Renal pelvis (tissue), 4 donors: Measurements from ENCODE around the gene CACNA1C. TPM values are rescaled to one million over a fixed set of nuclear protein-coding genes. Genes with fewer than 3 reads are reported as not detected.
A peak's percentile ranks its signal among the peaks of the same experiment; 100 is the strongest.

ENCODE experiments used
- DNase-seq: peaks from one replicate; pipeline ENCODE4 v3.0.0-alpha.2; 2013
- polyA plus RNA-seq, 3 donors: library from polyadenylated mRNA; unstranded; fragments of 120-200 nt; gene quantifications; one replicate each; pipeline ENCODE4 v1.2.1, GENCODE V29; 2013; ENCODE audit not compliant: insufficient read length in 3 of 3

Gene CACNA1C
- polyA plus RNA-seq, 3 donors, result 7.1 to 12.2 (median 10.0) TPM

DNA sequence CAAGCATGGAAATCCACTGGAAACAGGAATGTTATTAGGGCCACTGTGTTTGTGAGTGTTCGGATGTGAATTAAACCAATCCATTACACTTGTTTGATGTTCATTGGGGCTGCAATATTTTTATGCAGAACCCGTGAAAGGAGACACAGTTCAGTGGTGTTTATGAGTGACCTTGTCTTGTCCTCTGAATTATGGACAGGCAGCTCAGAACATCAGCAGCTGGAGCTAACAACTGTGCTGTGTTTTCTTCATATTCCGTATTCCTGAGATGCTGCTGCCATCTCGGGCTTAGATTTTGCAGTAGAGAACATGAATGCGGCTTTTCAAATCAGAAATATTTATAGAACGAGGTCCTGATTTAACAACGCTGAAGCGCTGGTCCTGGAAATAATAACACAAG is 20.3 kb upstream of the CACNA1C start:
- no peak for DNase-seq

DNA sequence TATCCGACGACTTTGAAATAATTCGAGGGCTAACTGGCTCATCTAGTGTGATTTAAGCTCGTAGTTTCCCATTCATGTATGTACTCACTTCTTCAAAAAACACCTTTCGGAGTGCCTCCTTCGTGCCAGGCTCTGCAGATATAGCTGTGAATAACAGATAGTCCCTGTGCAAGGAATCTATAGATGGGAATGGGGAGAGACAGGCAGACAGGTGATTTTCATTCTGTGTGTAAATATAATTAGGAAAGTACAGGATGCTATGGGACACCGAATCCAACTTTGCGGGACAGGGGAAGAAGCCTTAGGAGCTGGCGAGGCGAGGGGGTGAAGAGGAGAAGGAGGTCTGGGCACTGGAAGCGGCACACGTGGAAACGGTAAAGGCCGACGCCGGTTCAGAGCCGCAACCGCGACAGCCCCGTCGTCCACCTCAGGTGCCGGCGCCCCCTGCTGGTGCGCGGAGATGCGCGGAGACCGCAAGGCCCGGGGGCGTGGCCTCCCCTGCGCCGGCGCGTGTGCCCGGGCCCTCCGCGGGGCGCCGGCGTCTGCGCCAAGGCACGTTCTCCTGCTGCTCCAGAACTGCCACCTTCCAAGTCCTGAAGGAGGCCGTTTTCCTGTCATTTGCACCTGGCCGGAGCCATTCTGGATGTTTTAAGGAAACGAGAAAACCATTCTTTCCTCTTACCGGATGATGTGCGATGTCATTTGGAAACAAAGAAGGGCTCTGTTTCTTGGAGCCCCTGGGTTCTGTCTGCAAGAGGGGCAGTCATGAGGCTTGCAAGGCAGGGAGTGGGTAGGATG is 18.0 kb upstream of the CACNA1C start:
- peak; percentile 85 for DNase-seq

DNA sequence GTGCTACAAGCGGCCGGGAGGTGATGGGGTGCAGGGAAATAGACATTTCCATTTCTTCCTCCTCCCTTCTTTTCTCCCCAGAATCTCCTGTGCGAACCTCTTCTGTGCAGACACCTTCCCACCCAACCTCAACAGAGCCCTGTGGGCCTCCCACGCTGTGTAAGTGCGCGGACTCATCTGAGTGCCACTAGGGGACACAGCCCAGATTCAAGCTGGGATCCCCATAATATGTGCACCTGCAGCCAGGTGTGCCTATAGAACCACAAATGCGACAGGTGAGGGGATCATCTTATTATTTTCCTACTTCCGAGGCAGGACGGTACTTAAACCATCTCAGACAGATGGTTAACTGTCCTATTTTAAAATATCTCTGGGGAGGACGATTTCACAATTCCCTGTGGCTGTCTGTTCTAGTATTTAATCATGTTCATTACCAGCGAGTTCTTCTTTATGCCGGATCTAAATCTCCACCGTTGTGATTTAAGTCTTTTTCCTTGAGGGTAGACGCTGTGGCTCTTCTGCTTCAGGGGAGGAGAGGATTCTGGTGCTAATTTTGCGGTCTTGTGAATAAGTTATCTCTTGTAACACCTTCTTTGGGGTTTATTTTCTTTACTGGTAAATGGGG is 17.2 kb upstream of the CACNA1C start:
- DNase-seq, result no peak

DNA sequence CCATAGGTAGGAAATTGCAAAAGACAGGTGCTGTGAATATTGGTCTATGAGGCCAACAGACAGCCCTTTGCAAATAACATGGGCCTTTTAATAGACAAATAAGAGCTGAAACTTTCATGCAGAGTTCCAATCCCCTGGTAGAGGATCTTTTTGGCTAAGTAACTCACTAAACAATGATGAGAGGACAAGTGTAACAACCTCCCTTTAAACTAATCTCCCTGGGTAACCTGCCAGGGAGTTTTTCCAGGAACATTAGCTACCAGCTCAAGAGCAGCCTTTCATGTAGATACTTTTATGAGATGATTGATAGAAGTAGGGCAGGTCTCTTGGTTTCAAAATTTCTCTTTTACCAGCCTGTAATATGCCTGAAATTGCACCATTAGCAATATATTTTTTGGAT is 13.8 kb upstream of the CACNA1C start:
- no peak for DNase-seq

DNA sequence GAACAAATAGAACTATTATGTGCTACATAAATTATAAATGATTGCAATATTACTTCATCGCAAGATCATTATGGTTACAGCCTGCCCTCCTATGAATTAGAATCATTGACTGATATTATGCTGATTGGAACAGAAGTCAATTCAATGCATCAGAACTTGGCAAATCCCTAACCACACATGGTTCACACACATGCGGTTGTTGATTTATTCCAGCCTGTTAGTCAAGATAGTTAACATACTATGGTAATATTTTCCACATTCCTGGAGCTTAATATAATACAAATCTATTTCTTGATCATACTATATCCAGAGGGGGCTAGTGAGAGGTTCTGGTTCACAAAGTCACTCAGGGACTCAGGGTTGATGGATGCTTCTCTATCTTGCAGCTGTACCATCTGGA is 9.7 kb upstream of the CACNA1C start:
- no peak for DNase-seq

DNA sequence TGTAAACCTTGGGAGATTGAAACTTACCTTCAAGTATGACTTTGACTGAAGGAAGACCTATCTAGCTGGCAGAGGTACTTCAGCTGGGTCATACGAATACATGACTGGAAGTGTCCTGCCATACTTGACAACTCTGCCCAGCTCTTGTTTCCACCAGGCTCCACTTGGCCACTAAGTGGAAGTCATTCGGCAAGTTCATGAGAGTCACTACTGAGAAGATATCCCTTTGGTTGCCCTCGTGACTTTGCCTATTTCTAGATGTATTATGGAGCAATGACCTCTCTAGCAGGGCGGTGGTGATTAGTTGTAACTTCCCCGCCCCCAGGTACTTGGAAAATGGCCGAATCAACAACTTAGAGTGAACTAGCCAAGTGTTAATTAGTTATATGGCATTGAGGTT is 8.6 kb upstream of the CACNA1C start:
- no peak for DNase-seq

DNA sequence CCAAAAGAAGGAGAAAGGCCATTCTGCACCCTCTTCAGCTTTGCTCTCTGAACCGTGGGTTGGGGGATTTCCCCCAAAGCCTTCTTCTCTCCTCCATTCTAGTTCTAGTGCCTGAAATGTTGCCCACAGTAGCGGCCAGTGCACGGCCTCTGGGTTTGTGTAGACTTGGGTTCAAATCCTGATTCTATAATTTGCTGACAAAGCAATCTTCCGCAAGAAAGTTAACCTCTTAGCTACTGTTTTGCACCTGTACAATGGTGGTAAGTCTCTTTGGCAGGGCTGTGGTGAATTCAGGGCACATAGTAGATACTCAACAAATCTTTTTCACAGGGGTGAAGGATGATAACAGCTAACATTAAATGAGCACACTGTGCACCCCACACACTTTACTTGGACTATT is 5.8 kb upstream of the CACNA1C start:
- DNase-seq, result no peak

DNA sequence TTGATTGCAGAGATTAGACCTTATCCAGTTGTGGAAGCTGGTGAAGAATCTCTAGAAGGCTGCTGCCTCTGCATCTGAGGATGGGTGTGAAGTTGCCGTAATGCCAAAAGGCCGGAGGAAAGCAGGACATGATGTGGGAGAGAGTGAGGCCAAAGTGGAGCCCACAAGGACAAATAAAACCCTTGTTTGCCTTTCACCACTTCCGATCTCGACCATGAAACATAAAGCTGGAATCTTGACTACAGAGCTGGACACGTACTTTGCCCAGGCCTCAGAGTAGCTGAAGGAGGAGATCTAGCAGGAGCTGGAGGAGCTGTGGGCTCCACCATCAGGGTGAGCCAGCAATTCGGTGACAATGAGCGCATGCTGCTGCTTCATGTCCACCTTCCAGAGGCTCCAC is 5.0 kb upstream of the CACNA1C start:
- DNase-seq, result no peak

DNA sequence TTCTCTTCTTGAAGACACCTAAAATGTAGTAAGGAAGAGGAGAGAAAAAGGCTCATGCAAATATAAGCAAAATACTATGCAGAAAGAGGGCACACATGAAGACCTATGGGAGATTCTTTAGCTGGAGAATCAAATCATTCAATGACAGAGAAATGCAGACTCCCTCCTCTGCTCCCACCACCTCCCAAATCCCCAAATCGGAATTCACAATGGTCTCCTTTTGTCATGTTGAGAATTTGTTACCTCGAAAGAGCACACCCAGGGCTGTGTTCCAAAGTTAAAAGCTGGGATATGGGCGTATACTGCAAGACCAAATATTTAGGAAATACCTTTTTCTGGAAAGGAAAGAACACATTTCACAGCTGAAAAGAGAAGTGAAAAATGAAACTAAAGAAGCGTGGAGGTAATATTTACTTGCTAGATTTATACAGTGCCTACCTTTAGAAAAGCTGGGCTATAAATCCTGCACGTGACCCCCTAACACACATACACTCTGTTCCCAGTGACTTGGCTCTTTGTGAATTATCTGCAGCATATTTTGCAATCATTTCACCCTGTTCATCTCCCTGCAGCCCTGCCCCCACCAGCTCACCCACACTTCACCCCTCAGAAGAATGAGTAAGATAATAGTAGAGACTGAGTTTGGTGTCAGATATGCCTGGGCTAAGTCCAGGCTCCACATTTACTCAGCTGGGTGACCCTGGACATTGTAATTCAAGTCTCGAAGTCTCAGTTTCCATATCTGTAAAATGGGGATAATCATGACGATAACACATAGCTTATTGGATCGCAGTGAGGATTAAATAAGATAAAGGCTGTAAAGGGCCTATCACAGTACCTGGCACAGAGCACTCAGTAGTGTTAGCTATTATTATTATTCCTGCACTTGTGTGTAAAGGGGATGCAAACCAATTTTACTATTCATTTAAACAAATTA is 2.9 kb upstream of the CACNA1C start:
- no peak for DNase-seq

DNA sequence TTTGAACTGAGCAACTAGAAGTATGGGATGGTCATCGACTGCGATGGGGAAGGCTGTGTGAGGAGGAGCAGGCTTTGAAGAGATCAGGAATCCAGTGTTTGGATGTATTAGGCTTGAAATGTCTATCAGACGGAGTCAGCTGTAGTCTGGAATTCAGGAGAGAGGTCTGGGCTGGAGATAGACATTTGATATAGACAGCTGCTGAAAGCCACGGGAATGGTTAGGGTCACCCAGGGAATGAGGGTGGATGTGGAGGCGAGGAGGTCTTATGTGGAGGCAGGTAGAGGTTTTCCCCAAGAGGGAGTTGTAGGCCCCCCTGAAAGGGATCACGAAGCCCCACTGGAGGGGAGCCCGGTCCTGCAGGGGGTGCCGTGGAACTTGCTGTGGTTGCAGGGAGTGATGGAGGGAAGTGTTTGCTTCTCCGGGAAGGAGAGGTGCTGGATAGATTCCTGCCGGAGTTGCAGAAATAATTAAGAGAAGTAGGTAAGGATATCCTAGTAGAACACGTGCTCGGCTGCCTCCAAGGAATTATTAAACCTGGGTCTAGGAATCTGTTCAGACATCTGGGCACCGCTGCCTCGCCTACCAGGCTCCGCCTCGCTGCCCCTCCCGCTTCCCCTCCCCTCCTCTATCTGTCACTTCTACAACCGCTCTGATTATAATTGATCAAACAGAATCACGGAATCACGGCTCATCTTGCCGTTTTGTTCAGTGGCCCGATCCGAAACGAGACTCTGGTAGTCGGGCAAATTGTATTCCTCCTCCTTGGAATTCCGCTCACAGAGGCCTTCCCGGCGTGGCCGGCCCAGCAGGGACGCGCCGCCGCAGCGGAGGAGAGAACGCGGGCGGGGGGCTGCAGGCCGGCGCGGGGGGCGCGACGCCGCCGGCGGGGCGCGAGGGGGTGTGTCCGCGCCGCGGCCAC is 826 bp upstream of the CACNA1C start:
- DNase-seq, result no peak

DNA sequence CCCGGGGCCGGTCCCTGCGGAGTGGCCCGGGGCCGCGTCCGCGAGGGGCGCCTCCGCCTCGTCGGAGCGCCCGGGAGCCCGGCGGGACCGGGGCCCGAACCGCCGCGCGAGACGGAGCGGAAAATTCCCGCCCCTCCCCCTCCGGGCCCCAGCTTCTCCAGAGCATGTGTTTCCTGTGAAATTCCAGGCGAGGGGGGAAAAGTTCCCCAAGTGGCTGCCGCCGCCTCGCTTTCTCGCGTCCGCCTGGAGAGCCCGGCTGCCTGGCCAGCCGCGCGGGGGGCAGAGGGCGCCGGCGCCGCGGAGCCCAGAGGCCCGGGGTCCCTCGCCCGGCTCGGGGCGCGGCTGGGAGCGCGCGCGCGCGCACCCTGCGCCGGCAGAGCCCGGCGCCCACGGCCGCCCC is 904 bp downstream of the CACNA1C start:
- no peak for DNase-seq

DNA sequence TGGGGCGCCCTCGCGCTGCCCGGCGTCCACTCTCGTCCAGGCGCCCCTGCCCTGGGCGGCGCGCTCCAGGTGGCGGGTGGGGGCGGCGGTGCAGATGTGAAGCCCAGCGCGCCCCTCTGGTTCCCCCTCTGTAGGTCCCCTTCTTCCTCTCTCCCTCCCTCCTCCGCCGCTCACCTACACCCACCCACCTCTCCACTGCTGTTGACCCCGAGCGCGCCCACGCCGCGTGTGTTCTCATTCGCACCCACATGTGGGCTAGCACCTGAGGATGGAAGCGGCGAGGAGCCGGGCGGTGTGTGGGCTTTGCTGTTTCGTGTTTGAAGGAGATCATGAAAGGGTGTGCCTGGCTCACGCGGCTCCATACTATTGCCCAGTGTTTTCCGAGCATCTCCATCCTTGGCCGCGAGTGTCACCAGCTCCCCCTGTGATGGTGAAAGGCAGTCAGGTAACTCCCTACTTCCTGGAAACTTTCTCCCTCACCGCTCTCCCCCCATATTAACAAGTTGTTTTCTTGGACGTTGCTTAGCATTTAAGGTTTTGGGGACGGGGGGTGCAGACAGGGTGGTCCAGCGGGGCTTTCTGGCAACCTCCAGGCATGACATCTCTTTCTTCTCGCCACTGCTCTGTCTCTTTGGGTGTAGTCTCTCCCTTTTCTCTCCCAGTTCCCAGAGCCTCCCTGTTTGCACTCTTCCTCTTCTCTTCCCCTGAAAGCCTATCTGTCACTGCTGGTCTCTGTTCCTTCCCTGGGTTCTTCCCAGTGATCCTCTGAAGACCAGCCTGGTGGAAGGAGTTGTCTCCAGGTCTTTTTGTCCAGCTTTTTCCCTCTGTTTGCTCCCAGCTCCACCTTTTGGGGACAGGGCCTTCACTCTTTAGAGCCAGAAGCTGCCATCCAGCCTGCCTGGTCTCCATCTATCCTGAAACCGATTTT is 1.6 kb downstream of the CACNA1C start:
- no peak for DNase-seq

DNA sequence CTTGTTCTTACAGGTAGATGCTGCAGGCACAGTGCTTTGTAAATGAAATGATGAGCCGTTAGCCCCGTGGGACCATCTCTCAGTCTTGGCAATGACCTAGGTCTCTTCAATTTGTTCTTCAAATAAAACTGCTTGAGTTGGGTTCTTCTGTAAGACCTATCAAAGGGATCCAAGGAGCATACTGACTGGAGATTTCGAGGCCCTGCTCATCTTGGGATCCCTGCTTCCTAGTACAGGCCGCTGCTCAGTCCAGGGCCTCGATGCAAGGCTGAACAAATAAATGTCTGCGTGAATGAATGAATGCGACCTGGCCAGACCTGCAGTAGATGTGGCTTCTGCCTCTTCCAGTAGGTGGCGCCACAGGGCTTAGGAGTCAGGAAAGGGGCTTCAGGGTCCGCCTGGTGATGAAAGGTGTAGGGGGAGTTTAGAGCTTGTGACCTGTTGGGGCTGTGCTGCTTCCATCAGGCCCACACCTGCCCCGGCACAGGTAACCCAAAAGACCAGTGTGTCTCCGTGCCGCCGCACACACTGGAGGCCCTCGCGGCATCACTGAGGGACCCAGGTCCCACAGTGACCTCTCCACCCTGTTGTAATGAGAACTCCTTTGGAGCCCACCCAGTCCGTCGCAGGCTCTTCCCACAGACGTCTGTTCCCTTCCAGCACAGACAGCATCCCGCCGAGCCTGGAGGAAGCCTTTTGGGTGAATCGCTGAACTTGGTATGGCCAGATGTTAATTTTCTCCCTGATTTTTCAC is 4.4 kb downstream of the CACNA1C start:
- peak; percentile 65 for DNase-seq

DNA sequence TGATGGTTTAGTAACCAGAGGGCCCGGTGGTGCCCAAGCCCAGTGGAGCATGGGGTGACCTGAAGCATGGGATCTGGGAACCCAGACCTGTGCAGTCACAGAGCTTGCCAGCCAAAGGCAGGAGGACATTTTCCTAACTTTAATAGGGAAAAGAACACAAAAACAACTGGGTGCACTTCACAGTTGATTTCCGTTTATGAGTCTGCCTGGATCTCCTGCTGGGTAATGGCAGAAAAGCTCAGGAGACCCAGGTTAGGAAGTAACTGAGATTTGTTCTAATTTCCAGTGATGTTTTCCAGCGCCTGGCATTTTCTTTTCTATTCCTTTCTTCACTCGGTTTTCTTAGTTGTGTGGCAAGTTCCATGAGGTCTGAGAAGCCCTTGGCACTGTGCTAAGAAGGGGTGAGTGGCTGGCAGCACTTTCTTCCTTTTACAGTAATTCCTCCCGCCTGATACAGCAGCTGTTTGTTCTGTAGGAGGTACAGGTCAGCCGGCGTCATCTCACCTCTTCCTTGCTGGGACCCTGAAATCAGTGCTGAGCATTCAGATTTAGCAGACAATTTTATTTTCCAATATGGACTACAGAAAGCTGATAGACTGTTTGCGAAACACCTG is 5.1 kb downstream of the CACNA1C start:
- DNase-seq, result no peak

DNA sequence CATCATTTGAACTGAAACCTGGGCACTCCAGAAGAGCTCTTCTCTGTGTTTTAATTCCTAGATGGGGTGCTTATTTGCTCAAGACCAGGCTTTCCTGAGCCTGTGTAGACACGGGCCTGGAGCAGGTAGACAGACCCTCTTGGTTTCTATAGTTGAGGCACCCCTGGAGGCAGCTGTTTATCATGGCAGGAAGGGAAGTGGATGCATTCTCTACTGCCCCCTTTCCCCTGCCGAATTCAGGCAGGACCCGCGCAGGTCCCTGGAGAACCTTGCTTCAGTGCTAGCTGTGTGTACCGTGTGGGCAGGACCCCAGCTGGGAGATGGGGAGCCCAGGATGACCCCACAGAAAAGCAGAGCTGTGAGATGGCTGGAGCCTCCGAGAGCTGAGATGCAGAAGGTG is 6.0 kb downstream of the CACNA1C start:
- DNase-seq, result no peak

DNA sequence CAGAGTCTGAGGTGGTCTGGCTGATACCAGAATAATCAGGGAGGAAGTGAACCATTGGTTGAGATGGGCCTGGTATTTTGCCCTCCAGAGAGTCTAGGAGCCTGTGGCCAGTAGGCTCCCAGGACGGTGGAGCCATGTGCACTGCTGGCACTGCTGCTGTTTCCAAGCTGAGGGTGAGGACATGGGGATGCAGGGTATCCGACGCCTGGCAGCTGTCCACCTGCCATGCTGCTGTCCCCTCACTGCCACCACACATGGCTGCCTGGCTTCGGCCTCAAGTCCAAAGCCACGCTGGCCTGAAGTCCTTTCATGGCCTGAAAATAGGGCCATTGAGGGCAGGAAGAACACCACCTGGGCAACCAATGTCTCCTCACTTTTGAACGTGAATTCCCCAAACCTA is 8.6 kb downstream of the CACNA1C start:
- no peak for DNase-seq

DNA sequence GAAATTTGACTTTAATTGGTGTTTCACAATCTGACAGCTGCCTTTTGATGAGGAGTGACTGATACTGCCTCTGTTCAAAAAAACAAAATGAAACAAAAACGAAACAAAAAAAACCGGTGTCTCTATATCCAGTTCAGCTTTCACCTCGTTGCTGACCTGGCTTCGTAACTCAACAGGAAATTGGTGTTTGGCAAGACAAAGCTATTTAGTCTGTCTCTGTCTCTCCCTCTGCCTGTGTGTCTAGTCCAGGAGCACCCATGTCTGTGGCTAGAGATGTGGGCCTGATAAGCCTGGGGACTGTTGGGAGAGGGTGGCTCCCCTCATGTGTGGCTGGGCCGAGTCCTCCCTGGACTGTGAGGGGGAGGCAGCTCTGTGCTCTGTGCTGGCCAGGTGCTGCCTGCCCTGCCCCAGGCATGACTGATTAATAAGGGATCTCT is 11.3 kb downstream of the CACNA1C start:
- DNase-seq, result no peak

DNA sequence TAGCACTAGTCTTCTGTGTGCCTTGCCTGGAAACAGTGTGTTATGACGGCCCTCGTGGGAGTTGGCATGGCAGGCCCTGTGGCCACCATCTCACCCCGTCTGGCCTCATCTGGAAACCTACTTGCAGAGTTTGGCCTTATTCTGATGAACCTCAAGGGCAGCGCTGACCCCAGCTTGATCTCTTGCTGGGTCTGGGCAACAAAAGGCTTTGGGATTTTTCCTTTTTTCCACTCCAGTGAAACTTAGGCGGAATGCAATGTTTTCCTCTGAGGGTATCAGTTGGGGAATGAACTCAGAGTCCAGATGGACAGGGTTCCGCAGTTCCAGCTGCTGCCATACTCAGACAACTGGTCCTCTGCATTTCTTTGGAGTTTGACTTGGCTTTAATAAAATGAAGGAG is 15.9 kb downstream of the CACNA1C start:
- DNase-seq, result no peak

DNA sequence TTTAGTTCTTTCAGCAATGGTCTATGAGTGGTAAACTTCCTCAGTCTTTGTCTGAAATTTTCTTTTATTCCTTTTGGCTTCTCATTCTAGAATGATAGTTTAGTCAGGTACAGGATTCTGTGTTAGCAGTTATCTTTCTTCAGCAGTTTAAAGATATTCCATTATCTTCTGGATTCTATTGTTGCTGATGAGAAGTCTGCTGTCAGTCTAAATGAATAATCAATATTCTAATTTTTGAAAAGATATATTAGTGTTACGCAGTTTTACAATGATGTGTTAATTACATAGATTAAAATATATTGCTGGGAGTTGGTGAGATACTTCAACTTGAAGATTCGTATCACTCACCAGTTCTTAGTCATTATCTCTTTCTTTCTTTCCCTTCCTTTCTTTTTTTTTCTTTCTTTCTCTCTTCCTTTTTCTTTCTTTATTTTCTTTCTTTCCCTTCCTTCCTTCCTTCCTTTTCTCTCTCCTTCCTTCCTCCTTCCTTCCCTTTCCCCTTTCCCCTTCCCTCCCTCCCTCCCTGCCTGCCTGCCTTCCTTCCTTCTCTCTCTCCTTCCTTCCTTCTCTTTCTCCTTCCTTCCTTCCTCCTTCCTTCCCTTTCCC is 17.8 kb downstream of the CACNA1C start:
- no peak for DNase-seq
